Stimulated activated CD4-positive, alpha-beta T cell treated with anti-CD3 and anti-CD28 coated beads, Interleukin-12 subunit alpha, Interleukin-12 subunit beta, amount 100 ng/mL, for 24 hours (primary cell): Measurements from ENCODE around the gene ODF2L.
"Not testable (repeated sequence)": the region's sequence is repeated elsewhere in the genome, so short reads cannot be mapped to it uniquely, and the experiment has no call there.

ENCODE experiments used
- DNase-seq, 2 experiments: peaks; one replicate each; pipeline ENCODE4 v3.0.0-alpha.2; 2020; ENCODE audit warnings: low read depth in 2 of 2

ODF2L gene

DNA sequence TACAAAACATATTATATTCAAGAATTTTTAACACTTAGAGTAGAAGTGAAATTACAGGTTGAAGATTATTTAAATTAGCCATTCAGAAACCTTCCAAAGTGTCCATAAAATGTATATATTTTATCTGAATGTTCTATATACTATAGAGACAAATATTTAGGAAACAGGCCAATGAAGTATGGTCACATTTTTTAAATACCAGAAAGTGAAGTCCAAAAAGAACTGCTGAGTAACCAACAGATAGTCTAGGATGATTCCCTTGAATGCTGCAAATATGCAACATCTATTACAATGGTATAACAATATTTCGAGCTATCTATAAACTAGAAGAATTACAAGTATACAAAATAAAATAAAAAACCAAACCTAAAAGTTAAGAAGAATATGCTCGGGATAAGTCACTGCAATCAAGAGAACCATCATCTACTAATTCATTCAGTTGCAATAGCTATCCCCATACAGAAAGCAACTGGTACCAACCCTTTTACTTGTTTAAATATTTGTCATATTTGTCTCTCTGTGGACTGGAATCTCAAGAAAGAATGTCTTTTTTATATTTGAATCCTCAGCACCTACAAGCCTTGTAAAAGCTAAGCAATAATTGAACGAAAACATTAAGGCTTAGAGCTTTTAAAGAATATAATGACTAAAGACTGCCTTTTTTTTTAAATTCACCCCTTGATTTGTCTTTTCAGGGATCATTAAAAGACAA, 8.1 kb downstream of the ODF2L start:
- no peak for DNase-seq

DNA sequence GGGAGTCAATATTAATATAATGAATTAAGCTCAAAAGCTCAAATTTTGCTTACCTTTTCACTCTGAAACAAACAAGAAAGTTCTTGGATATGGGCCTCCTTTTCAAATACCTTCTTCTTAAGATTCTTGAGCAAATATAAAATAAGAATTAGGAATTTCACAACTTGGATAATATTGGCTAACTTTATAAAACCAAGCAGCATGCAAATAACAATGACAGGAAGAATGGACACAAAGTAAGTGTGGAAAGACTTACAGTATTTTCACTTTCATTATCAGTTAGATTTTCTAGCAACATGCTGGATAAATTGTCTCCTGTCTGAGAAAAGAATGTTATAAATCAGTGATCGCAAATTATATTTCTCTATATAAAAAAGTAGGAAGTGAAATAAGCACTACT, 13.2 kb downstream of the ODF2L start:
- no peak for DNase-seq

DNA sequence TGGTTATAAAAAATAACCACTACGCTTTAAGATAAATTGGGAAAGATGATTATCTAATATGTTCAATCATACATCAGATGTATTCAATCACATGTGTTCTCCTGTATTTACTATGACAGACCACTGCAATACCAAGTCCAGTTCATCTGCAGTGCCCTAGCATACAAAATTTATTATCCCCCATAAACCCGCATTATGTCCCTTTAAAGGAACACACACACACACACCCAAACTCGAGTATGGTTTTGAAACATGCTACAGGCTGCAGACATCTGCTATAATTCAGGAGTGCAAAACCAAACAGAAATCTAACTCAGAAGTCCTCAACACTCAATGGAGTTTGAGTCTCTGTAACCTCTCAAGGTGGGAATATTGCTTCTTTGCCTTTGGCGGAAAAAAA, 14.9 kb downstream of the ODF2L start:
- DNase-seq, result no peak

DNA sequence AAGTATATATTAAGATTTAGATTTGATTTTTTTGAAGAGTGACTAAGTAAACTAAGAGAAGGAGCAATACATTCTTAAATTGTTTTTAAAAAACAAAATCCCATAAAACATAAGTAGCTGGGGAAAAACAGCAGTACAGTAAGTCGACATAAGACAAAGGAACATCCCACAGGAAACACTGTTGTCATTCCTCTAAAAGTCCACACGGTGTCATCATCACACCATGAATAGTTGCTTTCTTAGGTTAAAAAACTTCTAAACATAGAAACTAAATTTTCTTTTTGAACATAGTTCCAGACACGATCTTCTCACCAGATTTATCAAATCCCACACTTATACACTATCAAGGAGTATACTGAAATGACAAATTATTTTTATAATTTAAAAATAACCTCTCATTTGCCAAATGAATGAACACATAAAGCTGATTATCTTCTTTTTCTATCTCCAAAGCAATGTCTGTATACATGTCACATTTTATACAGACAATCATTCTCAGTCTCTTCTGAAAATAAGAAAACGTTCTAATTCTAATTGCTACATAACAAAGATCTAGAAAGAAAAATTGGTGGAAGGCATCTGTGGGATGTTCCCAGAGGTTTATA, 15.8 kb downstream of the ODF2L start:
- DNase-seq, result no peak

DNA sequence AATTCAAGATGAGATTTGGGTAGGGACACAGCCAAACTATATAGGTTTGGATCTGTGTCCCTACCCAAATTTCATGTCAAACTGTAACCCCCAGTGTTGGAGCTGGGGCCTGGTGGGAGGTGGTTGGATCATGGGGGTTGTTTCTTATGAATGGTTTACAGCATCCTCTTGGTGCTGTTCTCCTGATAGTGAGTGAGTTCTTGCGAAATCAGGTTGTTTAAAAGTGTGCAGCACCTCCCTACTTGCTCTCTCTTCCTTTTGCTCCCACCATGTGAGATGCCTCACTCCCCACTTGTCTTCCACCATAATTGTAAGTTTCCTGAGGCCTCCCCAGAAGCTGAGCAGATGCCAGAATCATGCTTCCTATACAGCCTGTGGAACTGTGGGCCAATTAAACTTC, 17.3 kb downstream of the ODF2L start:
- DNase-seq, result no peak

DNA sequence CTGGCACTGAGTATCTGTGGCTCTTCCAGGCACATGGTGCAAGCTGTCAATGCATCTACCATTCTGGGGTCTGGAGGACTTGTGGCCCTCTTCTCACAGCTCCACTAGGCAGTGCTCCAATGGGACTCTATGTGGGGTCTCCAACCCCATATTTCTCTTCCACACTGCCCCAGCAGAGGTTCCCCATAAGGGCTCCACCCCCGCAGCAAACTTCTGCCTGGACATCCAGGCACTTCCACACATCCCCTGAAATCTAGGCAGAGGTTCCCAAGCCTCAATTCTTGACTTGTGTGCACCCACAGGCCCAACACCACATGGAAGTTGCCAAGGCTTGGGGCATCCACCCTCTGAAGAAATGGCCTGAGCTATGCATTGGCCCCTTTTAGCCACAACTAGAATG, 18.8 kb downstream of the ODF2L start:
- DNase-seq, result no peak

DNA sequence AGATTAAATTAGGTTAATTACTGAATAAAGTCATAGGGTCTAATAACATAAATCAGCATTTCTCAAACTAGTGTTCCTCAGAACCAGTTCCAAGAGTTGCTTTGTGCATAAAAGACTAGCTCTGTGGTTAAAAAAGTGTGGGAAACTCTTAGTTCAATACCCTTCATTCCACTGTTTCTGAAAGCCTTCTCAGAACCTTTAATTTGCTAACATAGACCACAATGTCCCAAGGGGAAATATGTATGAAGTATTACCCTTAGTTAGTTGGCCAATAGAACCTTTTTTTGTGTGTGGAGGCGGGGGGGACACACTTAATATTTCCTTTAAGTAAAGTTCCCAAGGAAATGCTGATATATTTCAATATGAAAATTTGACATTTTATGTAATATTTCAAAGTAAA, 20.4 kb downstream of the ODF2L start:
- DNase-seq, result no peak

DNA sequence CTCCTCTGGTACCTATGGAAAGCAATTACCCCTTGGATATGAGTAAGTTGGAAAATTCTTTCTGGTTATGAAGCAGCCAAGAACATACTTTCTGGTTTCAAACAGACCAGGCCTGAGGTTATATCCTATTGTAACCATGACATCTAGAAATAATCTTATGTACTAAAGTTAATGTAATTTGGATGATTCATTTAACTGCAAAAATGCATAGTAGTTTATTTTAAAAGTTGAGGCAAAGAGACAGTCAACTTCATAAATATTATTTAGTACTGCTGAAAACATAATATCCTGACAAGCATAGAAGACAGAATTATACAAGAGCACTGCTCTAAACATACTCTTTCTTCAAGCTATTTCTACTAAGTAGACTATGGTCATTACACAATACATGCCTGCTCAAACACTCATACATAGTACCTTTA, 25.5 kb downstream of the ODF2L start:
- no peak for DNase-seq

DNA sequence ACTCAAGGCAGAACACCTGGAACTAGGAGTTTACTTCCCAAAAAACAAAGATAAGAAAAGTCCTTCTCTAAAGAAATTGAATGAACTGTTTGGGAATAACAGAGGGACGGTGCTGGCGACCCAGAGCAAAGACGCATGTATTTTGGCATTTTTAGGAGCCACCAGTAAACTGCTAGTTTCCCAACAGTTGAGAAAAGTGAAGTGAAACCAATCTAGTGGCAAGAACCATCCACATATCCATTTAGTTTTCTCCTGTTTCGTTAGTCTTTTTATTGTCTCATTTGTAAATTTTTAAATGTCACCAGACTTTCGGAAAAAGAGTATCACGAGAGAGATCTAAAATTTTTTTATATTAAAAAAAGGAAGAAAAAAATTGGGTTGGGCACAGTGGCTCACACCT, 30.2 kb downstream of the ODF2L start:
- DNase-seq, result no peak

DNA sequence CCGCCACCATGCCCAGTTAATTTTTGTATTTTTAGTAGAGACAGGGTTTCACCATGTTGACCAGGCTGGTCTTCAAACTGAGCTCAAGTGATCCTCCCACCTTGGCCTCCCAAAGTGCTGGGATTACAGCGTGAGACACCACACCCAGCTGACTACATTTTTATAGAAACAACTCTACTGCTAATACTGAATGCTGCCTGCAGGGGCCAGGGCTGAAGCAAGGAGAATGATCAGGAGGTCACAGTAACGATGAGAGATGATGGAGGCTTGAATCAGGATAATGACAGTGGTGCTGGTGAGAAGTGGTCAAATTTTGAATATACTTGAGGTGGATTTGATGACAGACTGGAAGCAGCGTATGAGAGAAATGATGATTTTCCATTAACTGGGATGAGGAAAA, 33.3 kb downstream of the ODF2L start:
- no peak for DNase-seq

DNA sequence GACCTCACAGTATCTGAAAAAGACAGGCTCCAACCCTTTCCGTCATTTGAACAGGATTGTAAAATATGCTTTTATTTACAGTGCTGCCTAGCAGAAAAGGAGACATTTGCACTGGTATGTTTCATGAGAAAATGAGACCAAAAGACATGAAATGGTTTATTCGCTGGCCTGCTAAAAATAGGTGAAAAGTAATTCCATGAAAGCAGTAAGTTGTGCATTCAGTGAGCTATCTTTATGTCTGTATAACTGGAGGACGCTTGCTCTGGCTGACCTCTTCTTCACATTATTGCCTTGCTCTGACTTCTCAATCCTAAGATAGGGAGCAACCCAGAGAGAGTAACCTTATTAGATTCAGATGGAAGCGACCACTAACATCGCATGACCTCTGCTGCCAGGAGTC, 38.3 kb downstream of the ODF2L start:
- no peak for DNase-seq

DNA sequence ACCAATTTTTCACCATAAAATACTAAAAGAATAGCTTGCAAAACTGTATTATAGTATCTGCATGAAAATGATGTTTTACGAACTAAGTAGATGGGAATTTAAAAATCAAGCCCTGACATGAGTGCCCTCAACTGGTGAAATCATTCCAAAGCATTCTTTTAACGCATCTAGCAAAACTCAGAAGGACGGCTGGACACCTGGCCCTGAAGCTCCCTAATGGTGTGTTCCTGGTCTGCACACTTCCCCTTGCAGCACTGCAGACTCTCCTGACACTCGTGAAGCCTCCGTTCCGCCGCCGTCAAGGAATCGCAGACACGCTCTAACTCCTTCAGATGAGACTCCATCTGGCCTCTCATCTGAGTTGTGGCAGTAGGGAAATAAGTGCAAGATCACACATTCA, 39.9 kb downstream of the ODF2L start:
- DNase-seq, result no peak

DNA sequence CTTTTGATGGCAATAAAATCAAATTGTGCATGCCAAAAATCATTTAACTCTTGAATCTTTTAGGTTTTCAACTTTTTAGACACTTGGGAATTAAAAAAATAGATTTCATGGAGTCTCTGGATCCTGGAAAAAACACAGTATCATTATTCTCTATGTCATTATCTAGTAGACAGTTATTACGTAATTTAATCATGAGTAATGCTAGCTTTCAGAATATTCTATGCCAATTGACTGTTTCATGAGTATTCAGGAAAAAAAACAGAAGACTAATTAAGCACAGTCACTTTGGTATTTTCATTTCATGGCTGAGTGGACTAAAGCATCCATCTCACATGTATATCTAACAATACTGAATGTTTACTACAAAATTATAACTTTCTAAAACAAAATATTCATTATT, 44.0 kb downstream of the ODF2L start:
- DNase-seq, result no peak

DNA sequence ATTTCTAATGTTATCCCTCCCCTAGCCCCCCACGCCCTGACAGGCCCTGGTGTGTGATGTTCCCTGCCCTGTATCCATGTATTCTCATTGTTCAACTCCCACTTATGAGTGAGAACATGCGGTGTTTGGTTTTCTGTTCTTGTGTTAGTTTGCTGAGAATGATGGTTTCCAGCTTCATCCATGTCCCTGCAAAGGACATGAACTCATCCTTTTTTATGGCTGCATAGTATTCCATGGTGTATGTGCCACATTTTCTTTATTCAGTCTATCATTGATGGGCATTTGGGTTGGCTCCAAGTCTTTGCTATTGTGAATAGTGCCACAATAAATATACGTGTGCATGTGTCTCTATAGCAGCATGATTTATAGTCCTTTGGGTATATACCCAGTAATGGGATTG, 45.9 kb downstream of the ODF2L start:
- DNase-seq, result not testable (repeated sequence)

DNA sequence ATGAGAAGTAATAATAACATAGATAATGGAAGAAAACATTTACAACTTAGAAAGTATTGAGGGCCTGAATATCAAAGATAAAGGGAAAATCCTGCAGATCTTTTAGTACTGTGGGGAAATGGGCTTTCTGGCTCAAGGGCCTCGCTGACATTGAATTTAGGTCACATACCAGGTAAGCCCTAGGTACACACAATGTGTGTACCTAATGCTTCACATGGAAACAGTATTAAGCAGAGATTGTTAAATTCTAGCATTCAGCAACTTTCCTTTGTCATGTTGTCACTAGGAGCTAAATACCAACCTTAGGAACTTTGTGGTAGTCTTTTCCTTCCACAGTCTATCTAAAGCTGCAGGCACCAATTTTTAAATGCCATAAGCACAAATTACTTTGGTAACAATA, 49.7 kb downstream of the ODF2L start:
- DNase-seq, result no peak

DNA sequence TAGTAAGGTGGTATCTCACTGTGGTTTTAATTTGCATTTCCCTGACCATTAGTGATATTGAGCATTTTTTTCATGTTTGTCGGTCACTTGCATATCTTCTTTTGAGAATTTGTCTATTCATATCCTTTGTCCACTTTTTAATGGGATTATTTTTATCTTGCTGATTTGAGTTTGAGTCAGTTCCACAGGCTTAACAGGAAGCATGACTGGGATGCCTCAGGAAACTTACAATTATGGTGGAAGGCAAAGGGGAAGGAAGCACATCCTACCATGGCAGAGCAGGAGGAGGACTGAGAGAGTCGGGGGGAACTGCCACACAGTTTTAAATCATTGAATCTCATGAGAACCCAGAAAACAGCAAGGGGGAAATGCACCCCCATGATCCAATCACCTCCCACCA, 51.1 kb downstream of the ODF2L start:
- no peak for DNase-seq

DNA sequence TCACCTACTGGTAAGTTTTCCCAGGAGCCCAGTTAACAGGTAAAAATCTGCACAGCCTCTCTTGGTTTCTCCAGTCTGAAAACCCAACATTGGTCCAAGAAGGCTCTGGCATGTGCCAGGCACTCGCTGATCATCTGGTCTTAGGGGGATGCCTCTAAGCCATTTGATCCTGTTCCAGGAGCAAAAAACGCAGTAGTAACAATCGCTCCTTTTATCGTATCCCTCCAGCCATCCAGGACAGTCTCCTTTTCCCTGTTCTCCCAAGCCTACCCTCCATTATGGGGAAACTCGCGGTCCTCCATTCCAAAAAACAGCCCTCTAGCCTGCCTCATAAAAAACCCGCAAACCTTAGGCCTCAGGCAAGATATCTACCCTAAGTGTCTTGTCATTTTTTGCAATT, 56.2 kb downstream of the ODF2L start:
- no peak for DNase-seq

DNA sequence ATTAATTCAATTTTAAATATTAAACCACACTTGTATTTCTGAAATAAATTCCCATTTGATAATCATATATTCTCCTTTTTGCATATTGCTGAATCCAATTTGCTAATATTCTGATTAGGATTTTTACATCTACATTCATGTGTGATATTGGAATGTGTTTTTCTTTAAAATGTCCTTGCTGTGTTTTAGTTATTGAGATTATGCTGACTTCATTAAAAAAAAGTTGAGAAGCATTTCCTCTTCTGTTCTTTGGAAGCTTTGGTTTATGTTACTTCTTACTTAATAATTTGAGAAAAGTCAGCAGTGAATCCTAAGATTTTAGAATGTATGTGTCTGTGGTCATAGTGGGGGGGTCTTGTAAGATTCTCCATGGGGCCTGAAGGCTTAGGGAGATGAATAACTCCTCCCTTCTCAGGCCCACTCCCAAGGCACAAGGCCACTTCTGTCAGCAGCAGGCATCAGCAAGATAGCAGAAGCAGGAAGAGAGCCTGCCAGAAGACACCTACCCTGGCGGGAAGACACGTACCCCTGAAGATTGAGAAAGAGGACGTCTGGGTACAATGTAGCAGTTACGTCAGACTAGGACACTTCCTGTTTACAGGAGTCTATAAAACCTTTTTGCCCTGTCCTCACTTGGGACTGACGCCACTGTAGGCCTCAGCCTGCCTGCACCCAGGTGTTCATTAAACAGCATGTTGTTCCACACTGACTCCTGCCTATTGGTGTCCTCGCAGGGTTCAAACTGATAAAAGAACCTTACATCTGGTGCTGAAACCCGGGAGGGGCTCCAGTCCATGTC, 56.9 kb downstream of the ODF2L start:
- DNase-seq, result no peak

DNA sequence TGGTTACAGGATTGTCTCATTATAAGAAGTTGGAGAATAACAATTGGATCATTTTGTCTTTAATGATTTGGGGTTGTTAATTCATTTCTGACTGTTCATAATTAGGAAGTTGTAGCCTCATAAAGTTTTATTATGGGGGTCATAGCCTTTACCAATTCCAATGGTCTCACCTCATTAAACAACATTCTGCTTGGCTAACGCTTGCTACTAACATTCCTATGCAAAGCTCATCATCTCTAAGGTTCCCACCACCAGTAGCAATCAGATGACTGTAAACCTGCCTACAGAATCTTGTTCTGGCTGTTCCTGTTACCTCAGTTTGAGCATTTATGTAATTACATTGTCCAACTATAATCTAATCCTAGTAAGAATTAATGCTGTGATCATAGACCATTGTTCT, 60.2 kb downstream of the ODF2L start:
- no peak for DNase-seq

DNA sequence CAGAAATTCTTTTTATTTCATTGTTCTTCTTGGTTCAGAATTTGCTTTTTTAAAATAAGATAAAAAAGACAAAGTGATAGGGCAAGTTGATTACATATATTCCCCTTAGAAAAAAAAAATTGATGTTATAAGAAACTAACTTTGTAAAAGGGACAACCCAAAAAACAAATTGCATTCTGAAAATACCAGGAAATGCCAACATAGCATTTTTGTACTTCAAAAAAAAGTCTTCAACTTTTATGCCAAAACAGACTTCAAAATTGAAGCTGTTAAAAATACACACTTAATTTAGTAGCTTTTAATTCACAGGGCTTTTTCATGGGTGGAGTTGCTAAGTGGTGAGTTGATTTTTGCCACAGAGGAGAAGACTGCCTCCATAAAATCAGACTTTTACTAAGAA, 70.9 kb downstream of the ODF2L start:
- DNase-seq, result no peak

DNA sequence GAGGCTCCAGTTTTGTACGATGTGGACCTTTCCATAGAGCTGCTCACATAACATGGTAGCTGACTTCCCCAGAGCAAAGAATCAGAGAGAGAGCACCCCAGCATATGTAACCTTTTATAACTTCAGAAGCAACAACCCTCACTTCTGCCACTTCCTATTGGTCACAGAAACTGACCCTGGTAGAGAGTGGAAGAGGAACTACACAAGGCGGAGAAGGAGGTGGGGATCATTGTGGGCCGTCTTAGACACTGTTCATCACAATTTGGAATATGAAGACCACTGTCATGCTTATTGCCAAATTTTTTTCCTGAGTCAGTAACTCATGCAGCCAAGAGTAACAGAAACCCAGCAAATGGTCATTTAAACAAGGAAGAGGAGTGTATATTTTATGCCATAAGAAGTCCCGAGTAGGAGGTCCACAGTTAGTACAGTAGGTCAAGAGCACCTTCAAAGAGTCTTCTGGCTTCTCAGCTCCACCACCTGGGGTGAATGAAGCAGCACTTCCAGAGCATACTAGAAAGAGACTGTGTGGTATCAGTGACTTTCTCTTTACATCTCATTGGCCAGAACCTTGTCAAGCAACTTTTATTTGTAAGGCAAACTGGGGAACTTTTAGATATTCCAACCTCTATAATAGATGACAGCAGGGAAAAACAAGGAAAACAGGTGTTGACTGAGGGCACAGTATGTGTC, 71.8 kb downstream of the ODF2L start:
- no peak for DNase-seq

DNA sequence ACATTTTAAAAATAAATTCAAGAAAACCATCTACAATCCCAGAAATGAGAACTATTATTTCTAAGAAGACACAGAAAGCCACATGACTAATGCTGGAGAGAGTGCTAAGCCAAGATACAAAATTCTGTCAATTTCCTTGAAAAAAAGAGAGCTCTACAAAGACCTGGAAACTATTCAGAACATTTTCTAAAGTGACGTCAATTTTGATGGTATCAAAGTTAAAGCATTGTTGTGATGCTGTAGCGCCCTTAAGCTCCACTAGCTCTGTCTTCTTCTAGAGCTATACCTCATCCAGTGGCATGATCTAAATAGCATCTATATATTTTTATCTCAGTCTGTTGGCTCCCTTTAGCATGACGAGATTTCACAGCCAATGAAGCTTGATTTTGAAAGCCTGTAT, 73.9 kb downstream of the ODF2L start:
- DNase-seq, result no peak

DNA sequence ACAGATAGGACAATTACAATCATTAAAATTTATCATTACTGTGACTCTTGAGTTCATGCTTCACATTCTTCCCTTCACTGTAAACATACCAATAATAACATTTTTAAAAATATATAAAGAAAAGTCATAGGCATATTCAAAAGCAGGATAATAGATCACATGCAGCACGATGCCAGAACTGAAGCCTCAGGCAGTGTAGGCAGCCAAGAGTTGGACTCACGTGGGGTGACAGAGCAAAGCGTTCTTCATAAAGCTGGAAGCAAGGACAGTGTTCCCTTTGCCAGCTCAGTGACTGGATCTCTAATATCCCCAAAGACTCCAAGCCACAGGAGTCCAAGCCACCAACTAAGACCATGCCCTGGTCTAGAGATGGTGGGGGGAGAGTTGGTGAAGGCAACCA, 77.7 kb downstream of the ODF2L start:
- no peak for DNase-seq
